IMR-90 (cell line): ENCODE data around the gene STARD3. TPM values are rescaled to one million over a fixed set of nuclear protein-coding genes. Genes with fewer than 3 reads are reported as not detected.

Experiments used
- ATAC-seq: fragments of 200-7000 bp; cut with Tn5 transposase; 2 replicates; pipeline ENCODE4 v1.9.1; 2020; ENCODE audit warnings: low read depth, mild to moderate bottlenecking, moderate library complexity
- BruUV-seq: library from RNA; stranded (reverse); fragments of 400-500 nt; replicated peaks from 2 replicates; lab custom pipeline; 2021; lab: Mats Ljungman, UMichigan
- CTCF ChIA-PET: fragments of 300-600 bp; formaldehyde crosslinking; extraction: SDS; loops from one replicate; lab custom pipeline; 2021; ENCODE audit warnings: antibody characterized with exemption; lab: Yijun Ruan, JAX
- POLR2A ChIA-PET: fragments of 300-600 bp; sonication (Branson Sonifier 250); formaldehyde crosslinking; loops from one replicate; lab custom pipeline; 2022; ENCODE audit warnings: antibody characterized with exemption; ENCODE audit not compliant: unreplicated experiment; lab: Charles Lee
- DNase-seq: peaks from one replicate; pipeline ENCODE4 v3.0.0; 2013
- H2AFZ ChIP-seq: replicated peaks from 2 replicates; pipeline ENCODE3; 2013; ENCODE audit warnings: low read length, mild to moderate bottlenecking; ENCODE audit not compliant: poor library complexity
- H2AK5ac ChIP-seq: 2 replicates; pipeline ENCODE4 v1.6.1; 2013; ENCODE audit warnings: low read depth, low read length, inconsistent platforms
- H2AK9ac ChIP-seq: replicated peaks from 2 replicates; pipeline ENCODE3; 2013; ENCODE audit warnings: mild to moderate bottlenecking, low read depth, low read length, moderate library complexity; ENCODE audit not compliant: poor library complexity
- H2BK120ac ChIP-seq: 2 replicates; pipeline ENCODE4 v1.6.1; 2013; ENCODE audit warnings: low read depth, low read length, inconsistent platforms
- H2BK15ac ChIP-seq: 3 replicates; pipeline ENCODE4 v1.6.1; 2013; ENCODE audit warnings: low read depth, low read length, inconsistent platforms
- H2BK20ac ChIP-seq: 2 replicates; pipeline ENCODE4 v1.6.1; 2013; ENCODE audit warnings: low read depth, mild to moderate bottlenecking, inconsistent platforms, low read length, moderate library complexity
- H2BK5ac ChIP-seq: 2 replicates; pipeline ENCODE4 v1.6.1; 2013; ENCODE audit warnings: mild to moderate bottlenecking, low read depth, low read length, inconsistent platforms; ENCODE audit not compliant: poor library complexity, severe bottlenecking
- H3K14ac ChIP-seq: replicated peaks from 2 replicates; pipeline ENCODE4 v1.6.1; 2013; ENCODE audit warnings: low read depth, low read length, inconsistent platforms
- H3K18ac ChIP-seq: 2 replicates; pipeline ENCODE4 v1.6.1; 2013; ENCODE audit warnings: low read depth, low read length, control low read depth
- H3K23ac ChIP-seq: 2 replicates; pipeline ENCODE4 v1.6.1; 2013; ENCODE audit warnings: low read depth, low read length, inconsistent platforms
- H3K27ac ChIP-seq: 2 replicates; pipeline ENCODE4 v1.5.1; 2013; ENCODE audit warnings: mild to moderate bottlenecking, control low read depth, low read length; ENCODE audit not compliant: insufficient read depth
- H3K27me3 ChIP-seq: 2 replicates; pipeline ENCODE4 v1.6.1; 2013; ENCODE audit warnings: low read length; ENCODE audit not compliant: control insufficient read depth, insufficient read depth
- H3K36me3 ChIP-seq: 2 replicates; pipeline ENCODE4 v1.6.1; 2013; ENCODE audit warnings: low read length, mixed read lengths; ENCODE audit not compliant: control insufficient read depth, insufficient read depth
- H3K4ac ChIP-seq: 2 replicates; pipeline ENCODE4 v1.6.1; 2013; ENCODE audit warnings: low read depth, low read length, inconsistent platforms
- H3K4me1 ChIP-seq: 2 replicates; pipeline ENCODE4 v1.6.1; 2013; ENCODE audit warnings: low read length, mixed read lengths; ENCODE audit not compliant: control insufficient read depth, insufficient read depth
- H3K4me2 ChIP-seq: 2 replicates; pipeline ENCODE4 v1.6.1; 2013; ENCODE audit warnings: low read depth, mild to moderate bottlenecking, control low read depth, low read length, moderate library complexity
- H3K4me3 ChIP-seq: 2 replicates; pipeline ENCODE4 v1.5.1; 2013; ENCODE audit warnings: low read depth, mild to moderate bottlenecking, control low read depth, low read length, moderate library complexity; ENCODE audit not compliant: insufficient read depth
- H3K56ac ChIP-seq: 2 replicates; pipeline ENCODE4 v1.6.1; 2013; ENCODE audit warnings: low read length, inconsistent platforms; ENCODE audit not compliant: insufficient read depth; ENCODE audit errors: extremely low read depth
- H3K79me1 ChIP-seq, 2 experiments: 2 replicates each; pipeline ENCODE4 v1.6.1; 2013; ENCODE audit warnings: low read length in 2 of 2, inconsistent platforms in 1 of 2, low read depth in 1 of 2
- H3K9ac ChIP-seq: 2 replicates; pipeline ENCODE4 v1.6.1; 2013; ENCODE audit warnings: low read depth, low read length, control low read depth
- H3K9me1 ChIP-seq: 2 replicates; pipeline ENCODE4 v1.6.1; 2013; ENCODE audit warnings: low read length, inconsistent platforms; ENCODE audit not compliant: insufficient read depth
- H3K9me3 ChIP-seq: 2 replicates; pipeline ENCODE4 v1.6.1; 2013; ENCODE audit warnings: low read length; ENCODE audit not compliant: control insufficient read depth, insufficient read depth
- H4K20me1 ChIP-seq: 2 replicates; pipeline ENCODE4 v1.6.1; 2013; ENCODE audit warnings: low read length, inconsistent platforms; ENCODE audit not compliant: insufficient read depth
- H4K5ac ChIP-seq: 2 replicates; pipeline ENCODE4 v1.6.1; 2013; ENCODE audit warnings: mild to moderate bottlenecking, low read depth, low read length, control low read depth
- H4K8ac ChIP-seq, 2 experiments: 2 replicates each; pipeline ENCODE4 v1.6.1; 2013; ENCODE audit warnings: low read depth in 2 of 2, low read length in 2 of 2, control low read depth in 1 of 2, inconsistent platforms in 1 of 2
- H4K91ac ChIP-seq: 2 replicates; pipeline ENCODE4 v1.6.1; 2013; ENCODE audit warnings: low read depth, low read length, inconsistent platforms; ENCODE audit not compliant: insufficient read depth
- BHLHE40 ChIP-seq: fragments of 150-350 bp; IDR thresholded peaks from 2 replicates; pipeline ENCODE4 v1.6.1; 2016; ENCODE audit warnings: mild to moderate bottlenecking, low read depth, low read length
- CTCF ChIP-seq: conservative IDR thresholded peaks from 2 replicates; pipeline ENCODE4 v1.5.1; 2012; ENCODE audit warnings: mild to moderate bottlenecking, low read depth, low read length, improper control_type of control experiment
- FOS ChIP-seq: fragments of 150-350 bp; IDR thresholded peaks from 2 replicates; pipeline ENCODE4 v1.6.1; 2016; ENCODE audit warnings: low read depth, low read length
- MAZ ChIP-seq: IDR thresholded peaks from 2 replicates; pipeline ENCODE4 v1.6.1; 2012; ENCODE audit warnings: low read depth, mild to moderate bottlenecking, low read length, improper control_type of control experiment, moderate library complexity, borderline replicate concordance
- NFE2L2 ChIP-seq: fragments of 150-350 bp; IDR thresholded peaks from 2 replicates; pipeline ENCODE4 v1.6.1; 2016; ENCODE audit warnings: low read depth, mild to moderate bottlenecking, low read length
- RAD21 ChIP-seq: IDR thresholded peaks from 2 replicates; pipeline ENCODE4 v1.6.1; 2012; ENCODE audit warnings: low read length, improper control_type of control experiment
- RCOR1 ChIP-seq: IDR thresholded peaks from 2 replicates; pipeline ENCODE4 v1.6.1; 2012; ENCODE audit warnings: mild to moderate bottlenecking, low read length, improper control_type of control experiment; ENCODE audit not compliant: insufficient replicate concordance
- RFX5 ChIP-seq: IDR thresholded peaks from 2 replicates; pipeline ENCODE4 v1.8.0; 2012; ENCODE audit warnings: low read depth, mild to moderate bottlenecking, low read length, moderate library complexity
- SMC3 ChIP-seq: fragments of 150-350 bp; IDR thresholded peaks from 2 replicates; pipeline ENCODE4 v1.6.1; 2016; ENCODE audit warnings: low read depth, mild to moderate bottlenecking, antibody characterized with exemption, low read length, moderate library complexity
- WGBS, 2 experiments: methylation state at CpG; one replicate each; pipeline versions ENCODE4 v1.1.5 to v1.1.7; 2013; ENCODE audit warnings: missing lambda C conversion rate in 2 of 2; ENCODE audit not compliant: insufficient read length in 1 of 2; ENCODE audit errors: extremely low coverage in 2 of 2; 5-methylcytosine and 5-hydroxymethylcytosine counted together
- dilution Hi-C: fragments of 300-500 bp; cut with HindIII; formaldehyde crosslinking; loops from one replicate; pipeline ENCODE4 v1.14.3; 2018; ENCODE audit warnings: low sequenced_read_pairs; ENCODE audit not compliant: unreplicated experiment
- in situ Hi-C: fragments of 300-500 bp; cut with MboI; formaldehyde crosslinking; loops from 3 replicates; pipeline ENCODE4 v1.14.3; 2019; ENCODE audit warnings: low sequenced_read_pairs, inconsistent platforms, mixed read lengths
- intact Hi-C: fragments of 100-400 bp; cut with micrococcal nuclease; formaldehyde crosslinking; loops from 2 replicates; pipeline ENCODE4 v1.10.0; 2022
- polyA plus RNA-seq, 3 experiments: library from polyadenylated mRNA; depleted of rRNA; stranded (reverse); fragments of >200 nt; gene quantifications; 2 replicates each; pipeline ENCODE4 v1.2.3, GENCODE V29; 2012; ENCODE audit warnings: low replicate concordance in 1 of 3
- total RNA-seq: library from RNA; depleted of rRNA; stranded (reverse); fragments of >200 nt; gene quantifications from 2 replicates; pipeline ENCODE4 v1.2.3, GENCODE V29; 2012

The STARD3 gene
- total and polyA plus RNA-seq, 2 of the 4 experiments (the other 2 are of a cell fraction) = 8.1 to 50.4 TPM

GRCh38 chr17:39667945-39668924, 31.3 kb downstream of the STARD3 start, which contains the start of gene PNMT:
TSS of gene PNMT (plus strand) at chr17:39668453. CDS start at chr17:39668476, 23 bp downstream.
- Histone ChIP-seq H3K14ac (no peak within 1 kb of the TSS), H3K18ac (no peak within 1 kb of the TSS), H3K23ac (no peak within 1 kb of the TSS), H3K27ac (no peak within 1 kb of the TSS), H3K36me3 (no peaks in the 10 kb centered on the region), H3K4me3 (no peak within 1 kb of the TSS), H2AFZ (peak within 1 kb of the TSS; percentile 94), H2BK120ac (no peak within 1 kb of the TSS), H4K8ac (no peak within 1 kb of the TSS), H3K4ac (no peak within 1 kb of the TSS), H4K20me1 (no peaks in the 10 kb centered on the region; the same call in 1 of the 2 replicates), H2AK5ac (no peak within 1 kb of the TSS), H2BK20ac (no peak within 1 kb of the TSS), H4K91ac (no peak within 1 kb of the TSS), H3K9me1 (no peaks in the 10 kb centered on the region), H3K9me3 (no peaks in the 10 kb centered on the region), H3K56ac (no peak within 1 kb of the TSS), H3K4me1 (peaks cover 7% of the 10 kb centered on the region; the same call in 1 of the 2 replicates), H2BK15ac (no peak within 1 kb of the TSS), H3K4me2 (peak within 1 kb of the TSS; percentile 48), H2BK5ac (no peak within 1 kb of the TSS), H2AK9ac (peak within 1 kb of the TSS; percentile 17), H3K79me1 (no peaks in the 10 kb centered on the region), H3K9ac (peak within 1 kb of the TSS; percentile 15; the same call in 1 of the 2 replicates), H3K27me3 (peaks cover 44% of the 10 kb centered on the region), H4K5ac (no peak within 1 kb of the TSS)
- TF ChIP-seq RCOR1 (no peak), CTCF (peak; percentile 62), RFX5 (no peak), MAZ (no peak), SMC3 (peak; percentile 45), RAD21 (peak; percentile 49), NFE2L2 (no peak), FOS (no peak), BHLHE40 (no peak)
- DNase-seq = peak; percentile 39
- CTCF ChIA-PET = interaction anchor here (1.0 to 2.4 kb wide), 5 partner anchors 12 to 47 kb away, joined by 3 to 10 read pairs (median 3); no protein-coding TSS in a partner anchor
- POLR2A ChIA-PET = interaction anchor here (0.6 kb wide), 1 partner anchor 19 kb away, joined by 3 read pairs; the partner anchor contains the start of gene PGAP3
- 4% methylated on average over 49 of the region's 85 CpGs; no CpG with 5 or more reads in 1 of the 2 experiments for WGBS, 2 experiments
- peak; percentile 67 for ATAC-seq
- in situ Hi-C loops = no loop called here
- dilution Hi-C loops = no loop called here
- intact Hi-C loops = no loop called here
- BruUV-seq = no TSS peak
